OCI-LY1 (cell line): ENCODE results near the gene MAD1L1.

Source experiments
- EZH2 ChIP-seq: fragments of 200-600 bp; sonication (generic), shearing (Covaris generic); IDR thresholded peaks from 2 replicates; pipeline ENCODE4 v1.8.0; 2017; ENCODE audit warnings: borderline replicate concordance, mixed run types, mild to moderate bottlenecking, antibody characterized with exemption, low read length, moderate library complexity, mixed read lengths
- TF ChIP-seq, protein P1 (sequence below): fragments of 200-600 bp; sonication (generic), shearing (Covaris generic); IDR thresholded peaks from 2 replicates; pipeline ENCODE4 v1.5.1; 2017; ENCODE audit warnings: mild to moderate bottlenecking, antibody characterized with exemption, low read length, moderate library complexity, mixed read lengths

DNA sequence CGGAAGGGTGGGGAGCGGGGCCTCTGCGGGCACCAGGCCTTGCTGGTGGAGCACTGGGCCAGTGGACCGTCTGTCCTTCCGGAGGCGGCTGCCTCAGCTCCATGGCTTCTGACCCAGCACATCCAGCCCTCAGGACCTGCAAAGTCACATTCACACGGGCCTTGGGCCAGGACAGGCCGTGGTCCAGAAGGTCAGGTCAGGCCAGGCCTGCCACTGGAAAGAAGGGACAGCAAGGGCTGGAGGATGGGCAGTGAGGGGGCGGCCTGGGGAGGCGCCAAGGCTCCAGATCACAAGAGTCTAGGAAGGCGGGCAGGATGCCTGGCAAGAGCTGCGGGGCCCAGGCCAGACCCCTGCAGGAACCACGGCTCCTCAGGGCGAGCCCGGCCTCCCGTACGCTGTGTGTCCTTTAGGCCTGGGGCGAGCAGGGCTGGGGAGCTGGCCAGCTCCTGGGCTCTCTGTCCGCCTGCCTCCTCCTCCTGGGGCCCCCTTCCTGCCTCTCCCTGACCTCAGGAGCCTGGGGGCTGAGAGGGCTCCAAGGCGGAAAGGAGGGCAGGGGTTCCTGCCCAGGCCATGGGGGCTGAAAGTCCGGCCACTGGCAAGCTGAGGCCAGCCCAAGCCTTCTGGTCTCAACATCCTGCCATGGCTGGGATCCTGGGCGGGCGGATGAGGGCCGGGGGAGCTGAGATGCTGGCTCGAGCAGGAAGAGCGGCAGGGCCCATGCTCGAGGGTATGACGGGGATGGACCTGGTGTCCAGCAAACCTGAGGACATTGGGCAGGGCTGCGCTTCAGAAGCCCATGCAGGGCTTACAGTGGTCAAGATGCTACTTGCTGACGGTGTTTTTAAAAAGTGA lies 336.9 kb downstream of the MAD1L1 start:
- TF ChIP-seq, protein P1, sequence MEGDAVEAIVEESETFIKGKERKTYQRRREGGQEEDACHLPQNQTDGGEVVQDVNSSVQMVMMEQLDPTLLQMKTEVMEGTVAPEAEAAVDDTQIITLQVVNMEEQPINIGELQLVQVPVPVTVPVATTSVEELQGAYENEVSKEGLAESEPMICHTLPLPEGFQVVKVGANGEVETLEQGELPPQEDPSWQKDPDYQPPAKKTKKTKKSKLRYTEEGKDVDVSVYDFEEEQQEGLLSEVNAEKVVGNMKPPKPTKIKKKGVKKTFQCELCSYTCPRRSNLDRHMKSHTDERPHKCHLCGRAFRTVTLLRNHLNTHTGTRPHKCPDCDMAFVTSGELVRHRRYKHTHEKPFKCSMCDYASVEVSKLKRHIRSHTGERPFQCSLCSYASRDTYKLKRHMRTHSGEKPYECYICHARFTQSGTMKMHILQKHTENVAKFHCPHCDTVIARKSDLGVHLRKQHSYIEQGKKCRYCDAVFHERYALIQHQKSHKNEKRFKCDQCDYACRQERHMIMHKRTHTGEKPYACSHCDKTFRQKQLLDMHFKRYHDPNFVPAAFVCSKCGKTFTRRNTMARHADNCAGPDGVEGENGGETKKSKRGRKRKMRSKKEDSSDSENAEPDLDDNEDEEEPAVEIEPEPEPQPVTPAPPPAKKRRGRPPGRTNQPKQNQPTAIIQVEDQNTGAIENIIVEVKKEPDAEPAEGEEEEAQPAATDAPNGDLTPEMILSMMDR, result no peak
- no peak for TF ChIP-seq EZH2
